WERI-Rb-1 (cell line): Measurements from ENCODE around the gene KIAA1143.

Experiments
- DNase-seq: peaks from one replicate; pipeline ENCODE4 v3.0.0-alpha.2; 2020
- H3K27ac ChIP-seq: fragments of 250-450 bp; sonication (Bioruptor Pico); 2 replicates; pipeline ENCODE4 v1.5.1; 2020; ENCODE audit warnings: mild to moderate bottlenecking, moderate library complexity
- H3K27me3 ChIP-seq: fragments of 250-450 bp; sonication (Bioruptor Pico); 2 replicates; pipeline ENCODE4 v1.5.1; 2021; ENCODE audit warnings: mild to moderate bottlenecking, low read depth, moderate library complexity; ENCODE audit not compliant: insufficient read depth, severe bottlenecking
- H3K36me3 ChIP-seq: fragments of 250-450 bp; sonication (Bioruptor Pico); 2 replicates; pipeline ENCODE4 v1.5.1; 2020; ENCODE audit warnings: mild to moderate bottlenecking, moderate library complexity
- H3K4me3 ChIP-seq: 2 replicates; pipeline ENCODE4 v1.5.1; 2011; ENCODE audit warnings: low read depth, mild to moderate bottlenecking, control low read depth, low read length
- H3K9me3 ChIP-seq: fragments of 250-450 bp; sonication (Bioruptor Pico); 2 replicates; pipeline ENCODE4 v1.5.1; 2021; ENCODE audit warnings: mild to moderate bottlenecking, moderate library complexity; ENCODE audit not compliant: severe bottlenecking
- TF ChIP-seq, protein P1 (sequence below): IDR thresholded peaks from 2 replicates; pipeline ENCODE4 v1.5.1; 2011; ENCODE audit warnings: low read depth, mild to moderate bottlenecking, control low read depth, inconsistent platforms, low read length

KIAA1143 gene

DNA sequence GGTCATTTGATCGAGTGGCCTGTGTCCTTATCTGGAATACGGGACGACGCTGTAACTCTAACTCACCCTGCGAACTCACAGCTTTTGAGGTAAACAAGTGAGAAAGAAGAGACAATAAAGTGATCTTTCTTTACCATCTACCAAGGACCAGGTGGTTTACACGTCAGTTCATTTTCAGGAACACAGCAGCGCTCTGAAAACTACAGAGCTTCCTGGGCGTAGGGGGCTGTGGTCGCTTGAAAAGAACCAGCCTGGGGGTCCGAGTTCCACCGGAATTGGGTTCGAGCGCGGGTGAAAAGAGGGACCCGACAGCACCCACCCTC is 357 bp downstream of the KIAA1143 start:
- no peaks in the 10 kb centered on the region for H3K9me3 ChIP-seq
- peak overlapping the region; percentile 93 for H3K27ac ChIP-seq
- DNase-seq, result no peak
- TF ChIP-seq, protein P1, sequence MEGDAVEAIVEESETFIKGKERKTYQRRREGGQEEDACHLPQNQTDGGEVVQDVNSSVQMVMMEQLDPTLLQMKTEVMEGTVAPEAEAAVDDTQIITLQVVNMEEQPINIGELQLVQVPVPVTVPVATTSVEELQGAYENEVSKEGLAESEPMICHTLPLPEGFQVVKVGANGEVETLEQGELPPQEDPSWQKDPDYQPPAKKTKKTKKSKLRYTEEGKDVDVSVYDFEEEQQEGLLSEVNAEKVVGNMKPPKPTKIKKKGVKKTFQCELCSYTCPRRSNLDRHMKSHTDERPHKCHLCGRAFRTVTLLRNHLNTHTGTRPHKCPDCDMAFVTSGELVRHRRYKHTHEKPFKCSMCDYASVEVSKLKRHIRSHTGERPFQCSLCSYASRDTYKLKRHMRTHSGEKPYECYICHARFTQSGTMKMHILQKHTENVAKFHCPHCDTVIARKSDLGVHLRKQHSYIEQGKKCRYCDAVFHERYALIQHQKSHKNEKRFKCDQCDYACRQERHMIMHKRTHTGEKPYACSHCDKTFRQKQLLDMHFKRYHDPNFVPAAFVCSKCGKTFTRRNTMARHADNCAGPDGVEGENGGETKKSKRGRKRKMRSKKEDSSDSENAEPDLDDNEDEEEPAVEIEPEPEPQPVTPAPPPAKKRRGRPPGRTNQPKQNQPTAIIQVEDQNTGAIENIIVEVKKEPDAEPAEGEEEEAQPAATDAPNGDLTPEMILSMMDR, result no peak
- H3K36me3 ChIP-seq, result peaks cover 29% of the 10 kb centered on the region
- H3K27me3 ChIP-seq, result no peaks in the 10 kb centered on the region
- H3K4me3 ChIP-seq, result peak overlapping the region; percentile 100

DNA sequence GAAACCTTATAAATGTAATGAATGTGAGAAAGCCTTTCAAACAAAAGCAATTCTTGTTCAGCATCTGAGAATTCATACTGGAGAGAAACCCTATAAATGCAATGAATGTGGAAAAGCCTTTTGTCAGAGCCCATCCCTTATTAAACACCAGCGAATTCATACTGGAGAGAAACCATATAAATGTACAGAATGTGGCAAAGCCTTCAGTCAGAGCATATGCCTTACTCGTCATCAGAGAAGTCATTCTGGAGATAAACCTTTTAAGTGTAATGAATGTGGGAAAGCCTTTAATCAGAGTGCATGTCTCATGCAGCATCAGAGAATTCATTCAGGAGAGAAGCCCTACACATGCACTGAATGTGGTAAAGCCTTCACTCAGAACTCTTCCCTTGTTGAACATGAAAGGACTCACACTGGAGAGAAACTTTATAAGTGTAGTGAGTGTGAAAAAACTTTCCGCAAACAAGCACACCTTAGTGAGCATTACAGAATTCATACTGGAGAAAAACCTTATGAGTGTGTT is 26.7 kb downstream of the KIAA1143 start:
- TF ChIP-seq, protein P1, result no peak
- no peak overlapping the region for H3K27ac ChIP-seq
- H3K27me3 ChIP-seq, result no peaks in the 10 kb centered on the region
- no peak overlapping the region for H3K4me3 ChIP-seq
- peaks cover 13% of the 10 kb centered on the region for H3K9me3 ChIP-seq
- H3K36me3 ChIP-seq, result peaks cover 44% of the 10 kb centered on the region
- DNase-seq, result no peak

DNA sequence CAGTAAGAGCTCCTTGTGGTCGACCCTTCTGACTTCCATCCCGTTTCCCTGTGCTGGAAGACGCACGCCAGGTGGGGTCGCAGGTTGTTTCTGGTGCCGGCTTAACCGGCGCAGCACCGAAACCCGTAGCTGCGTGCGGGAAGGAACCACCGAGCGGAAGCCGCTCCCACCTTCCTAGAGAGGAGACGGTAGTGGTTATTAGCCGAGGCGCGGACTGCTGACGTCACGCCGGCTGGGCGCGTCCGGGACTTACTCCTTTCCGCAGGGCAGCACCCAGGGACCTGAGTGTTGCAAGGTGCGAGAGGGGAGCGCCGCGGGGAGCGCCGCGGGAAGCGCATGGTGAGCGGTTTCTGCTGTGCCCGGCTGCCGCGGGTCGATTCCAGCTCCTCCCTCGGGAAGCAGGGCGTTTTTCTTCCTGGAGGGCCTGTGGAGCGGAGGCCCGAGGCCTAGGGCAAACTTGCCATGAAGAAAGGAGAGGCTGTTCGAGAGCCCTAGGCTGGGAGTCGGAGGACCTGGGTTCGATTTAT is 32.0 kb downstream of the KIAA1143 start, which contains the start of gene ZNF501:
ZNF501 (plus strand) TSS at position 252 of the 527 bp plus-strand sequence. CDS start 4,787 bp downstream, outside the sequence.
- DNase-seq, result peak; percentile 95
- TF ChIP-seq, protein P1, result no peak
- Histone ChIP-seq H3K27me3 (no peaks in the 10 kb centered on the region), H3K9me3 (peaks cover 31% of the 10 kb centered on the region), H3K4me3 (peak within 1 kb of the TSS; percentile 68), H3K27ac (peak within 1 kb of the TSS; percentile 68), H3K36me3 (peaks cover 31% of the 10 kb centered on the region)

DNA sequence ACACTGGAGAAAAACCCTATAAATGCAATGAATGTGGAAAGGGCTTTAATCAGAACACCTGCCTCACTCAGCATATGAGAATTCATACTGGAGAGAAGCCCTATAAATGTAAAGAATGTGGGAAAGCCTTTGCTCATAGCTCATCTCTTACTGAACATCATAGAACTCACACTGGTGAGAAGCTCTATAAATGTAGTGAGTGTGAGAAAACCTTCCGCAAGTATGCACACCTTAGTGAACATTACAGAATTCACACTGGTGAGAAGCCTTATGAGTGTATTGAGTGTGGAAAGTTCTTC is 39.4 kb downstream of the KIAA1143 start:
- H3K4me3 ChIP-seq, result no peak overlapping the region
- DNase-seq, result no peak
- TF ChIP-seq, protein P1, result no peak
- no peaks in the 10 kb centered on the region for H3K27me3 ChIP-seq
- H3K36me3 ChIP-seq, result peaks cover 25% of the 10 kb centered on the region
- no peak overlapping the region for H3K27ac ChIP-seq
- peaks cover 41% of the 10 kb centered on the region for H3K9me3 ChIP-seq

DNA sequence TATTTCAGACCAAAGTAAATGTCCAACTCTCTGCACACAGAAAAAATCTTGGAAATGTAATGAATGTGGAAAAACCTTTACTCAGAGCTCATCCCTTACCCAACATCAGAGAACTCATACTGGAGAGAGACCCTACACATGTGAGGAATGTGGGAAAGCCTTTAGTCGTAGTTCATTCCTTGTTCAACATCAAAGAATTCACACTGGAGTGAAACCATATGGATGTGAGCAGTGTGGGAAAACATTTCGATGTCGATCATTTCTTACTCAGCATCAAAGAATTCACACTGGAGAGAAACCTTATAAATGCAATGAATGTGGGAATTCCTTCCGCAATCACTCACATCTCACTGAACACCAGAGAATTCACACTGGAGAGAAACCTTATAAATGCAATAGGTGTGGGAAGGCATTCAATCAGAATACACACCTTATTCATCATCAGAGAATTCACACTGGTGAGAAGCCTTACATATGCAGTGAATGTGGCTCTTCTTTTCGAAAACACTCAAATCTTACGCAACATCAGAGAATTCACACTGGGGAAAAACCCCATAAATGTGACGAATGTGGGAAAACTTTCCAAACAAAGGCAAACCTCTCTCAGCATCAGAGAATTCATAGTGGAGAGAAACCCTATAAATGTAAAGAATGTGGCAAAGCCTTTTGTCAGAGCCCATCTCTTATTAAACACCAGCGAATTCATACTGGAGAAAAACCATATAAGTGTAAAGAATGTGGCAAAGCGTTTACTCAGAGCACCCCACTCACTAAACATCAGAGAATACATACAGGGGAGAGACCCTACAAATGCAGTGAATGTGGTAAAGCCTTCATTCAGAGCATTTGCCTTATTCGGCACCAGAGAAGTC is 40.0 kb downstream of the KIAA1143 start:
- no peak overlapping the region for H3K4me3 ChIP-seq
- H3K27me3 ChIP-seq, result no peaks in the 10 kb centered on the region
- no peak overlapping the region for H3K27ac ChIP-seq
- H3K9me3 ChIP-seq, result peaks cover 41% of the 10 kb centered on the region
- TF ChIP-seq, protein P1, result no peak
- no peak for DNase-seq
- H3K36me3 ChIP-seq, result peaks cover 29% of the 10 kb centered on the region
